ENCODE data around the gene SKAP1.

DNA sequence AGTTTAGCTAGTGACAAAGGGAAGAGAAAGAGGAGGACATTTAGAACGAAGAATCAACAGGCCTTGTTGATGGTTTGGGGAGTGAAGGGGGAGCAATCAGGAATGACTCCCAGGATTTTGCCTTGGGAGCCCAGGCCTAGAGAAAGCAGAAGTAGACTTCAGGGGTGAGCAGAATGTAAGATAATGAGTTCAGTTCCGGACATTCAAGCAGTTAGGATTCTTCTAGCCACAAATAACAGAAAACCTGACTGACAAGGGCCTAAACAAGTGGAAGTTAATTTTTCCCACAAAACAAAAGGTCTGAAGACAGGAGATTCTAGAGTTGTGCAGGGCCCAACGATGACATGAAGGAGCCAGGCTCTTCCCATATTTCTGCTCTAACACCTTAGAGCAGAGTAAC lies 45.9 kb downstream of the SKAP1 start:
- TF ChIP-seq, protein P1, sequence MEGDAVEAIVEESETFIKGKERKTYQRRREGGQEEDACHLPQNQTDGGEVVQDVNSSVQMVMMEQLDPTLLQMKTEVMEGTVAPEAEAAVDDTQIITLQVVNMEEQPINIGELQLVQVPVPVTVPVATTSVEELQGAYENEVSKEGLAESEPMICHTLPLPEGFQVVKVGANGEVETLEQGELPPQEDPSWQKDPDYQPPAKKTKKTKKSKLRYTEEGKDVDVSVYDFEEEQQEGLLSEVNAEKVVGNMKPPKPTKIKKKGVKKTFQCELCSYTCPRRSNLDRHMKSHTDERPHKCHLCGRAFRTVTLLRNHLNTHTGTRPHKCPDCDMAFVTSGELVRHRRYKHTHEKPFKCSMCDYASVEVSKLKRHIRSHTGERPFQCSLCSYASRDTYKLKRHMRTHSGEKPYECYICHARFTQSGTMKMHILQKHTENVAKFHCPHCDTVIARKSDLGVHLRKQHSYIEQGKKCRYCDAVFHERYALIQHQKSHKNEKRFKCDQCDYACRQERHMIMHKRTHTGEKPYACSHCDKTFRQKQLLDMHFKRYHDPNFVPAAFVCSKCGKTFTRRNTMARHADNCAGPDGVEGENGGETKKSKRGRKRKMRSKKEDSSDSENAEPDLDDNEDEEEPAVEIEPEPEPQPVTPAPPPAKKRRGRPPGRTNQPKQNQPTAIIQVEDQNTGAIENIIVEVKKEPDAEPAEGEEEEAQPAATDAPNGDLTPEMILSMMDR (IDR thresholded peaks at IDR 0.05) = no peak
- TF ChIP-seq POLR2A (IDR thresholded peaks at IDR 0.05) = no peak
- TF ChIP-seq POLR2AphosphoS5 (IDR thresholded peaks at IDR 0.05) = no peak

All from gastroesophageal sphincter (tissue), 3 donors.